Erythroblast (primary cell): ENCODE results near the gene FOXJ3.

Experiments used
- GATA1 ChIP-seq: IDR thresholded peaks from 2 replicates; pipeline ENCODE4 v1.6.1; 2011; ENCODE audit warnings: low read depth, mild to moderate bottlenecking, control low read depth, low read length, moderate library complexity
- POLR2A ChIP-seq: IDR thresholded peaks from 2 replicates; pipeline ENCODE4 v1.6.1; 2011; ENCODE audit warnings: mild to moderate bottlenecking, low read length

GRCh38 chr1:42350086-42350485 is 15.1 kb upstream of the FOXJ3 start:
- TF ChIP-seq POLR2A = no peak
- no peak for TF ChIP-seq GATA1
